COLO829 (cell line): ENCODE results near the gene MYMX.
A peak's percentile ranks its signal among the peaks of the same experiment; 100 is the strongest.
"Not testable (repeated sequence)": the region's sequence is repeated elsewhere in the genome, so short reads cannot be mapped to it uniquely, and the experiment has no call there.

Experiments used
- DNase-seq: peaks from one replicate; pipeline ENCODE4 v3.0.0; 2012; ENCODE audit warnings: low spot score

MYMX gene

GRCh38 chr6:44216677-44217331 lies at the start of gene MYMX:
MYMX (plus strand) TSS chr6:44216926; CDS start chr6:44217472, 546 bp downstream.
- no peak for DNase-seq

GRCh38 chr6:44167567-44167966 lies 49.2 kb upstream of the MYMX start:
- DNase-seq: no peak

- DNase-seq: no peak
Observed at GRCh38 chr6:44169154-44169553, 47.6 kb upstream of the MYMX start.

- no peak for DNase-seq
Observed at GRCh38 chr6:44169886-44170570, 46.7 kb upstream of the MYMX start.

GRCh38 chr6:44171899-44172546 lies 44.7 kb upstream of the MYMX start:
- no peak for DNase-seq

- DNase-seq: peak; percentile 95
Observed at GRCh38 chr6:44172731-44173500, 43.8 kb upstream of the MYMX start.

- DNase-seq: no peak
Observed at GRCh38 chr6:44176130-44176761, 40.5 kb upstream of the MYMX start.

- DNase-seq: no peak
Observed at GRCh38 chr6:44176762-44177509, 39.8 kb upstream of the MYMX start.

- peak; percentile 51 for DNase-seq
Observed at GRCh38 chr6:44177691-44178423, 38.9 kb upstream of the MYMX start.

- DNase-seq: no peak
Observed at GRCh38 chr6:44178424-44179071, 38.2 kb upstream of the MYMX start.

GRCh38 chr6:44179072-44179536 lies 37.6 kb upstream of the MYMX start:
- DNase-seq: no peak

GRCh38 chr6:44179648-44180047 lies 37.1 kb upstream of the MYMX start:
- no peak for DNase-seq

- no peak for DNase-seq
Observed at GRCh38 chr6:44180406-44180805, 36.3 kb upstream of the MYMX start.

- DNase-seq: no peak
Observed at GRCh38 chr6:44180886-44181285, 35.8 kb upstream of the MYMX start.

- DNase-seq: not testable (repeated sequence)
Observed at GRCh38 chr6:44181784-44182183, 34.9 kb upstream of the MYMX start.

- DNase-seq: no peak
Observed at GRCh38 chr6:44182911-44183390, 33.8 kb upstream of the MYMX start.

- DNase-seq: no peak
Observed at GRCh38 chr6:44183783-44184182, 32.9 kb upstream of the MYMX start.

- not testable (repeated sequence) for DNase-seq
Observed at GRCh38 chr6:44185356-44185755, 31.4 kb upstream of the MYMX start.

GRCh38 chr6:44185953-44186634 lies 30.6 kb upstream of the MYMX start:
- no peak for DNase-seq
